Measurements from ENCODE around the gene TNIP2. TPM values are rescaled to one million over a fixed set of nuclear protein-coding genes. Genes with fewer than 3 reads are reported as not detected.
A peak's percentile ranks its signal among the peaks of the same experiment; 100 is the strongest.

TNIP2 gene
- total and polyA plus RNA-seq, 2 of the 13 experiments (the other 11 are each of a cell fraction or from before 2014, with no cell fraction given): 25.6 to 38.0 TPM

DNA sequence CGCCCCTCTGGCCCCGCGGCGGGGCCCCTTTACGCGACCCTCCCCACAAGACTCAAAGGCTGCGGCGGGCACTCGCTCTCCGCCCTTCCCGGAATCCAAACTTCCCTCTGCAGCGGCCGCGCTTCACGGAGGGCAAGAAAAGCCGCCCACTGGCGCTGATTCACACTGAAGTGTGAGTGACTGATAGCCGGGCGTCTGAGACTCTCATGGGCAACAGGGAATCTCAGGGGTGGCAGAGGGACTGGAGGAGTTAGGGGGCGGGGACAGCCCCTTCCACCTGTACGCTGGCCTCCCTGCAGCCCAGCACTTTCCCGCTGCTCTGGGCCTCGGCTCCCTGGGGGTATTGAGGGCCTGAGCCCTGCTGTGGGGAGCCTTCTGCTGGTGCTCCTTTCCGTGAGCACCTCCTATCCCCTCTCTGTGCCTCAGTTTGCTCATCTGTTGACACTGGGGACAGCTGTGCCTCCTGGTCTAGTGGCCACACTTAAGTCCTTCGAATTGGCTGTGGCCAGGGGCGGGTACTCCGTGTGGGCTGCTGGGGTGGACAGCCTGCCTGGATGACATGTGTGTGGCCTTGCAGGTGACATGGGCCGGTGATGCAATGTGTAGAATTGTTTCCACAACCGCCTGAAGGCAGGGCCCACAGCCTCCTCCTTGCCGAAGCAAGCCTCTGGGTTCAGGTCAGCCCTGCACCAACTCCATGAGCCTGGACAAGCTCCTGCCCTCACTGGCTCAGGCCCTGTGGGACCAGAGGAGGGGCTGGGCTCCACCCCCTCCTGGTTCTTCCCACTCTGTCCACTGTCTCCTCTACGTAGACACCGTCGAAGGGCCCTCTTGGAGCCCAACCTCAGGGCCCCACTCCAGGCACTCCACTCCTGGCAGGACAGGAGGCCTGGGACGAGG, 37.7 kb upstream of the TNIP2 start (continued):
- TF ChIP-seq, protein P1, sequence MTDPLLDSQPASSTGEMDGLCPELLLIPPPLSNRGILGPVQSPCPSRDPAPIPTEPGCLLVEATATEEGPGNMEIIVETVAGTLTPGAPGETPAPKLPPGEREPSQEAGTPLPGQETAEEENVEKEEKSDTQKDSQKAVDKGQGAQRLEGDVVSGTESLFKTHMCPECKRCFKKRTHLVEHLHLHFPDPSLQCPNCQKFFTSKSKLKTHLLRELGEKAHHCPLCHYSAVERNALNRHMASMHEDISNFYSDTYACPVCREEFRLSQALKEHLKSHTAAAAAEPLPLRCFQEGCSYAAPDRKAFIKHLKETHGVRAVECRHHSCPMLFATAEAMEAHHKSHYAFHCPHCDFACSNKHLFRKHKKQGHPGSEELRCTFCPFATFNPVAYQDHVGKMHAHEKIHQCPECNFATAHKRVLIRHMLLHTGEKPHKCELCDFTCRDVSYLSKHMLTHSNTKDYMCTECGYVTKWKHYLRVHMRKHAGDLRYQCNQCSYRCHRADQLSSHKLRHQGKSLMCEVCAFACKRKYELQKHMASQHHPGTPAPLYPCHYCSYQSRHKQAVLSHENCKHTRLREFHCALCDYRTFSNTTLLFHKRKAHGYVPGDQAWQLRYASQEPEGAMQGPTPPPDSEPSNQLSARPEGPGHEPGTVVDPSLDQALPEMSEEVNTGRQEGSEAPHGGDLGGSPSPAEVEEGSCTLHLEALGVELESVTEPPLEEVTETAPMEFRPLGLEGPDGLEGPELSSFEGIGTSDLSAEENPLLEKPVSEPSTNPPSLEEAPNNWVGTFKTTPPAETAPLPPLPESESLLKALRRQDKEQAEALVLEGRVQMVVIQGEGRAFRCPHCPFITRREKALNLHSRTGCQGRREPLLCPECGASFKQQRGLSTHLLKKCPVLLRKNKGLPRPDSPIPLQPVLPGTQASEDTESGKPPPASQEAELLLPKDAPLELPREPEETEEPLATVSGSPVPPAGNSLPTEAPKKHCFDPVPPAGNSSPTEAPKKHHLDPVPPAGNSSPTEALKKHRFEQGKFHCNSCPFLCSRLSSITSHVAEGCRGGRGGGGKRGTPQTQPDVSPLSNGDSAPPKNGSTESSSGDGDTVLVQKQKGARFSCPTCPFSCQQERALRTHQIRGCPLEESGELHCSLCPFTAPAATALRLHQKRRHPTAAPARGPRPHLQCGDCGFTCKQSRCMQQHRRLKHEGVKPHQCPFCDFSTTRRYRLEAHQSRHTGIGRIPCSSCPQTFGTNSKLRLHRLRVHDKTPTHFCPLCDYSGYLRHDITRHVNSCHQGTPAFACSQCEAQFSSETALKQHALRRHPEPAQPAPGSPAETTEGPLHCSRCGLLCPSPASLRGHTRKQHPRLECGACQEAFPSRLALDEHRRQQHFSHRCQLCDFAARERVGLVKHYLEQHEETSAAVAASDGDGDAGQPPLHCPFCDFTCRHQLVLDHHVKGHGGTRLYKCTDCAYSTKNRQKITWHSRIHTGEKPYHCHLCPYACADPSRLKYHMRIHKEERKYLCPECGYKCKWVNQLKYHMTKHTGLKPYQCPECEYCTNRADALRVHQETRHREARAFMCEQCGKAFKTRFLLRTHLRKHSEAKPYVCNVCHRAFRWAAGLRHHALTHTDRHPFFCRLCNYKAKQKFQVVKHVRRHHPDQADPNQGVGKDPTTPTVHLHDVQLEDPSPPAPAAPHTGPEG (CRISPR knock-in tag; IDR thresholded peaks at IDR 0.05): peak; percentile 34; the same call in 1 of the 2 replicates
- peak; percentile 98 for TF ChIP-seq CEBPG (CRISPR knock-in tag; IDR thresholded peaks at IDR 0.05)
- TF ChIP-seq, protein P2, sequence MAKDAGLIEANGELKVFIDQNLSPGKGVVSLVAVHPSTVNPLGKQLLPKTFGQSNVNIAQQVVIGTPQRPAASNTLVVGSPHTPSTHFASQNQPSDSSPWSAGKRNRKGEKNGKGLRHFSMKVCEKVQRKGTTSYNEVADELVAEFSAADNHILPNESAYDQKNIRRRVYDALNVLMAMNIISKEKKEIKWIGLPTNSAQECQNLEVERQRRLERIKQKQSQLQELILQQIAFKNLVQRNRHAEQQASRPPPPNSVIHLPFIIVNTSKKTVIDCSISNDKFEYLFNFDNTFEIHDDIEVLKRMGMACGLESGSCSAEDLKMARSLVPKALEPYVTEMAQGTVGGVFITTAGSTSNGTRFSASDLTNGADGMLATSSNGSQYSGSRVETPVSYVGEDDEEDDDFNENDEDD (CRISPR knock-in tag; IDR thresholded peaks at IDR 0.05; ENCODE audit: borderline replicate concordance): peak; percentile 70
- TF ChIP-seq, protein P3, sequence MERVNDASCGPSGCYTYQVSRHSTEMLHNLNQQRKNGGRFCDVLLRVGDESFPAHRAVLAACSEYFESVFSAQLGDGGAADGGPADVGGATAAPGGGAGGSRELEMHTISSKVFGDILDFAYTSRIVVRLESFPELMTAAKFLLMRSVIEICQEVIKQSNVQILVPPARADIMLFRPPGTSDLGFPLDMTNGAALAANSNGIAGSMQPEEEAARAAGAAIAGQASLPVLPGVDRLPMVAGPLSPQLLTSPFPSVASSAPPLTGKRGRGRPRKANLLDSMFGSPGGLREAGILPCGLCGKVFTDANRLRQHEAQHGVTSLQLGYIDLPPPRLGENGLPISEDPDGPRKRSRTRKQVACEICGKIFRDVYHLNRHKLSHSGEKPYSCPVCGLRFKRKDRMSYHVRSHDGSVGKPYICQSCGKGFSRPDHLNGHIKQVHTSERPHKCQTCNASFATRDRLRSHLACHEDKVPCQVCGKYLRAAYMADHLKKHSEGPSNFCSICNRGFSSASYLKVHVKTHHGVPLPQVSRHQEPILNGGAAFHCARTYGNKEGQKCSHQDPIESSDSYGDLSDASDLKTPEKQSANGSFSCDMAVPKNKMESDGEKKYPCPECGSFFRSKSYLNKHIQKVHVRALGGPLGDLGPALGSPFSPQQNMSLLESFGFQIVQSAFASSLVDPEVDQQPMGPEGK (CRISPR knock-in tag; IDR thresholded peaks at IDR 0.05): peak; percentile 72; the same call in 1 of the 2 replicates
- TF ChIP-seq ZNF430 (CRISPR knock-in tag; IDR thresholded peaks at IDR 0.05): peak; percentile 42; the same call in 1 of the 2 replicates
- peak; percentile 65 for TF ChIP-seq ZNF431 (CRISPR knock-in tag; IDR thresholded peaks at IDR 0.05; ENCODE audit: borderline replicate concordance, low read depth)
- peak in 1 of 2 experiments; percentile 91; a peak in 2 of 4 replicates for TF ChIP-seq KLF16 (CRISPR knock-in tag; IDR thresholded peaks at IDR 0.05)
- 0 out of 2 replicates have a peak, but pooled peaks have one; percentile 47 for TF ChIP-seq KLF13 (CRISPR knock-in tag; IDR thresholded peaks at IDR 0.05)
- TF ChIP-seq ZFAT (CRISPR knock-in tag; conservative IDR thresholded peaks at IDR 0.05): no peak
- peak; percentile 58 for TF ChIP-seq MED1 (CRISPR knock-in tag; IDR thresholded peaks at IDR 0.05)
- no peak for TF ChIP-seq ZNF44 (CRISPR knock-in tag; IDR thresholded peaks at IDR 0.05)
- peak; percentile 34 for TF ChIP-seq MED8 (CRISPR knock-in tag; IDR thresholded peaks at IDR 0.05; ENCODE audit: insufficient replicate concordance)
- peak; percentile 70; the same call in 1 of the 2 replicates for TF ChIP-seq ZNF563 (CRISPR knock-in tag; IDR thresholded peaks at IDR 0.05)
- TF ChIP-seq NKX3-1 (CRISPR knock-in tag; IDR thresholded peaks at IDR 0.05): 0 out of 2 replicates have a peak, but pooled peaks have one; percentile 46
- TF ChIP-seq ATRX (CRISPR knock-in tag; IDR thresholded peaks at IDR 0.05; ENCODE audit: borderline replicate concordance): no peak
- no peak for TF ChIP-seq ZNF382 (CRISPR knock-in tag; IDR thresholded peaks at IDR 0.05; ENCODE audit: borderline replicate concordance)
- peak; percentile 46; the same call in 1 of the 2 replicates for TF ChIP-seq ZNF644 (CRISPR knock-in tag; IDR thresholded peaks at IDR 0.05; ENCODE audit: low read depth)
- peak; percentile 81 for TF ChIP-seq ZNF331 (CRISPR knock-in tag; IDR thresholded peaks at IDR 0.05)
- no peak for TF ChIP-seq TP53 (CRISPR knock-in tag; conservative IDR thresholded peaks at IDR 0.05)
- no peak for TF ChIP-seq LCORL (IDR thresholded peaks at IDR 0.05)
- peak; percentile 76 for TF ChIP-seq LCORL (CRISPR knock-in tag; IDR thresholded peaks at IDR 0.05)
